BE2C (cell line): ENCODE measurements around the gene NOX5.

Experiments used
- DNase-seq: peaks from one replicate; pipeline ENCODE4 v3.0.0-alpha.2; 2020
- H3K27me3 ChIP-seq: fragments of 250-450 bp; sonication (Bioruptor Pico); 2 replicates; pipeline ENCODE4 v1.5.1; 2020; ENCODE audit warnings: mild to moderate bottlenecking
- H3K36me3 ChIP-seq: fragments of 250-450 bp; sonication (Bioruptor Pico); 2 replicates; pipeline ENCODE4 v1.5.1; 2020; ENCODE audit warnings: mild to moderate bottlenecking
- H3K4me1 ChIP-seq: fragments of 250-450 bp; sonication (Bioruptor Pico); 2 replicates; pipeline ENCODE4 v1.5.1; 2020
- H3K4me3 ChIP-seq: 2 replicates; pipeline ENCODE4 v1.5.1; 2011; ENCODE audit warnings: low read depth, low read length
- H3K9me3 ChIP-seq: fragments of 250-450 bp; sonication (Bioruptor Pico); 2 replicates; pipeline ENCODE4 v1.5.1; 2020
- TF ChIP-seq, protein P1 (sequence below): IDR thresholded peaks from 2 replicates; pipeline ENCODE4 v1.5.1; 2012; ENCODE audit warnings: mild to moderate bottlenecking, low read depth, low read length

Gene NOX5

DNA sequence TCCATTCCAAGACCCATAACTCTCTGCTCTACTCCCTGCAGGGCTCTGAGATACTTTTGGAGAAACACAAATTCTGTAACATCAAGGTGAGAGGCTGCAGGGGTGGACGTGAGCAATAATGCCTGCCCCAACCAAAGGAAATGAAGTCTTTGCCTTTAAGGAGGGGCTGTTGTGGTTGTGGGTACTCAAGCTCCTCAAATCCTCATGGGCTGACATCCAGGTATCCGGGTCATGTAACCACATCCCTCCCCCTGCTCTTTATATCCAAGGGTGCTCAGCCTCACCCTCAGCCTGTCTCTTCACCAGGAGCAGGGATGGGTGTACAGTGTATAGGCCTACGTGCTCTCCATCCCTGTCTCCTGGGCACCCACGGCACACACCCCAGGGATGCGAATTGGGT lies 32.3 kb downstream of the NOX5 start:
- TF ChIP-seq, protein P1, sequence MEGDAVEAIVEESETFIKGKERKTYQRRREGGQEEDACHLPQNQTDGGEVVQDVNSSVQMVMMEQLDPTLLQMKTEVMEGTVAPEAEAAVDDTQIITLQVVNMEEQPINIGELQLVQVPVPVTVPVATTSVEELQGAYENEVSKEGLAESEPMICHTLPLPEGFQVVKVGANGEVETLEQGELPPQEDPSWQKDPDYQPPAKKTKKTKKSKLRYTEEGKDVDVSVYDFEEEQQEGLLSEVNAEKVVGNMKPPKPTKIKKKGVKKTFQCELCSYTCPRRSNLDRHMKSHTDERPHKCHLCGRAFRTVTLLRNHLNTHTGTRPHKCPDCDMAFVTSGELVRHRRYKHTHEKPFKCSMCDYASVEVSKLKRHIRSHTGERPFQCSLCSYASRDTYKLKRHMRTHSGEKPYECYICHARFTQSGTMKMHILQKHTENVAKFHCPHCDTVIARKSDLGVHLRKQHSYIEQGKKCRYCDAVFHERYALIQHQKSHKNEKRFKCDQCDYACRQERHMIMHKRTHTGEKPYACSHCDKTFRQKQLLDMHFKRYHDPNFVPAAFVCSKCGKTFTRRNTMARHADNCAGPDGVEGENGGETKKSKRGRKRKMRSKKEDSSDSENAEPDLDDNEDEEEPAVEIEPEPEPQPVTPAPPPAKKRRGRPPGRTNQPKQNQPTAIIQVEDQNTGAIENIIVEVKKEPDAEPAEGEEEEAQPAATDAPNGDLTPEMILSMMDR: no peak
- H3K9me3 ChIP-seq: no peaks in the 10 kb centered on the region
- no peaks in the 10 kb centered on the region for H3K27me3 ChIP-seq
- peaks cover 7% of the 10 kb centered on the region for H3K4me1 ChIP-seq
- H3K36me3 ChIP-seq: no peaks in the 10 kb centered on the region
- no peak for DNase-seq
- no peak overlapping the region for H3K4me3 ChIP-seq

DNA sequence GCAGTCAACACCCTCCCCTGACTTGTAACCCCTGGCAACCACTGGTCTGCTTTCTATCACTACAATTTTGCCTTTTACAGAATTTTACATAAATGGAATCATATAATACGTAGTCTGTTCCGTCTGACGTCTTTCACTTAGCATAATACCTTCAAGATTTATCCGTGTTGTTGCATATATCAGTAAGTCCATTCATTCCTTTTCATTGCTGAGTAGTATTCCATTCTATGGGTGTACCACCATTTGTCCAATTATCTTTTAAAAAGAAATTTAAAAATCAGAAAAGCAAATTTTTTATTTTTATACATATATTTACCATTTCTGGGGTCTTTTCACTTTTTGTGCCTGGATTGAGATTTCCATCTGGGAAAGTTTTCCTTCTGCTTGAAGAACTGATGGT lies 35.5 kb downstream of the NOX5 start:
- DNase-seq: no peak
- Histone ChIP-seq H3K9me3 (no peaks in the 10 kb centered on the region), H3K4me3 (no peak overlapping the region), H3K4me1 (peaks cover 3% of the 10 kb centered on the region), H3K36me3 (no peaks in the 10 kb centered on the region), H3K27me3 (no peaks in the 10 kb centered on the region)
- TF ChIP-seq, protein P1: no peak

DNA sequence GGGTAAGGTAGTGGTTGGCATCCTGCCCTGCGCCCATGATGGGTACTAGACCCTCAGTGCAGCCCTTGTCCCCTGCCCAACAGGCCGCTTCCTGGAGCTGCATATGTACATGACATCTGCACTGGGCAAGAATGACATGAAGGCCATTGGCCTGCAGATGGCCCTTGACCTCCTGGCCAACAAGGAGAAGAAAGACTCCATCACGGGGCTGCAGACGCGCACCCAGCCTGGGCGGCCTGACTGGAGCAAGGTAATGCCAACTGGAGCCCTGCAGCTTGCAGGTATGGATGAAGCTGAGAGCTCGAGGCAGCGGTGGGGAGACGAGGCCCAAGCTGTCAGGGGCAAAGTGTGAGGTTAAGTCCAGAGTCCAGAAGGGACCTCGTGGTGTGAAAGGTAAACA lies 40.8 kb downstream of the NOX5 start:
- Histone ChIP-seq H3K4me1 (peaks cover 10% of the 10 kb centered on the region; the same call in 1 of the 2 replicates), H3K4me3 (no peak overlapping the region), H3K36me3 (no peaks in the 10 kb centered on the region), H3K9me3 (no peaks in the 10 kb centered on the region), H3K27me3 (no peaks in the 10 kb centered on the region)
- TF ChIP-seq, protein P1: no peak
- no peak for DNase-seq

DNA sequence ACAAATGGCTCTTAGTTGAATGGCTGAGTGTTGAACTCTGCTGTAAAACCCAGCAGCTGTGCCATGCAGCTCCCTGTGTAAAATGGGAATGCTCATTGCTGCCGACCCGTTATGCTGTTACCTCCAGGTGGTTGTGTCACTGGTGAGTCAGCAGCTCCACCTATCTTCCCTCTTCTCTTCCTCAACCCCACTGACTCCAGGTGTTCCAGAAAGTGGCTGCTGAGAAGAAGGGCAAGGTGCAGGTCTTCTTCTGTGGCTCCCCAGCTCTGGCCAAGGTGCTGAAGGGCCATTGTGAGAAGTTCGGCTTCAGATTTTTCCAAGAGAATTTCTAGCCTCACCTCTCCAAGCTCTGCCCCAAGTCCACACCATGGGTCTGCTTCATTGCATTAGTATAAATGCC lies 41.9 kb downstream of the NOX5 start:
- no peaks in the 10 kb centered on the region for H3K27me3 ChIP-seq
- no peak overlapping the region for H3K4me3 ChIP-seq
- H3K4me1 ChIP-seq: peaks cover 13% of the 10 kb centered on the region; the same call in 1 of the 2 replicates
- no peak for DNase-seq
- TF ChIP-seq, protein P1: no peak
- no peaks in the 10 kb centered on the region for H3K9me3 ChIP-seq
- H3K36me3 ChIP-seq: no peaks in the 10 kb centered on the region

DNA sequence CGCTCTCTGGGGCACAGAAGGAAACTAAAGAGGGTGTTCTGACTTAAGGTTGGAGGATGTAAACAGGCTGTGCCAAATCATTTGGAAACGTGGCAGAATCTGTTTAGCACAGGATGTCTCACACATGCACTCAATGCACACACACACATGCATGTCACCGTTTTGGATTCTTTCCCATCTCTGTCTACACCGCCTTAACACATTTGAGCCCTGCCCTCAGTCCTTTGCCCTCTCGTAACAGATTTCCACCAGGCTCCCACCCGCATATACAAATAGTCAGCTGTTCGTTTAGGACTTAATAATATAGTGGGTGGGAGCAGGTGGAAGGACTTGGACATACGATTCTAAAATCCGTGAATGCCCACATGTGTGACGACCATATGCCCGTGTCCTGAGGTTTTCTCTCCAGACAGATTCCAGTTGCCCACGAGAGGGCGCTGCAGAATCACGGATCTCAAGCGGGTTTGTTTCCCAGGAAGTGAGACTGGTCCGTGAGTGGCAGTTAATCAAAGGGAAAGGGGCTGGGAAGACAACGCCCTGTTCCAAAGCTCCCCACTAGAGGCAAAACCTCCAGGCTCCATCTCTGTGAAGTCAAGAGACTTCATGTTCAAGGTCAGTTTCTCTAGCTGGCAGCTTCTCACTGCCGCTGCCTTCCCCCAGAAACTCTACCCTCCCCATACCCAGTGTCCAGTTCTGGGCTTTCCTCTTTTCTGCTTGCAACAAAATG lies 44.5 kb downstream of the NOX5 start:
- no peaks in the 10 kb centered on the region for H3K9me3 ChIP-seq
- H3K36me3 ChIP-seq: no peaks in the 10 kb centered on the region
- no peaks in the 10 kb centered on the region for H3K27me3 ChIP-seq
- peak; percentile 91 for DNase-seq
- TF ChIP-seq, protein P1: peak; percentile 96
- peaks cover 13% of the 10 kb centered on the region; the same call in 1 of the 2 replicates for H3K4me1 ChIP-seq
- no peak overlapping the region for H3K4me3 ChIP-seq

DNA sequence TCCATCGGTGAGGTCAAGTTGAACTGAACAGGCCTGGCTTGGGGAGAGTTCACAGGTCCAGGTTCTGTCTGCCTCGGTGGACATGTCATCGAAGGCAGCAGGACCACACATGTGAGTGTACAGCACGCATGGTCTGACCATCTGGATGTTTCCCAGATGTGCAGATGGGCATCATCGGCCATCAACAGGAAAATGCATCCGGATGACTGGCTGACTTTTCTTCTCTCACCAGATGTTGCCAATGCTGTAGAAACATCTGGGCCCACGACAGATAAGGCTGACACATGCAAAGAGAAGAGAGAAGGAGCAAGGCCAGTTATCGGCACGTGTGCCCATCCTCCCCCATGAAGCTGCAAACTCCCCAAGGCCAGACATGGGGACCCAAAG lies 45.1 kb downstream of the NOX5 start:
- H3K4me1 ChIP-seq: peaks cover 13% of the 10 kb centered on the region
- no peak for DNase-seq
- no peaks in the 10 kb centered on the region for H3K36me3 ChIP-seq
- H3K27me3 ChIP-seq: no peaks in the 10 kb centered on the region
- H3K9me3 ChIP-seq: no peaks in the 10 kb centered on the region
- H3K4me3 ChIP-seq: no peak overlapping the region
- TF ChIP-seq, protein P1: no peak
